ENCODE results near the gene STK17A.

Gene STK17A

GRCh38 chr7:43630482-43630881 is 47.6 kb downstream of the STK17A start:
- no peaks in the 10 kb centered on the region for H3K4me1 ChIP-seq
- H3K4me3 ChIP-seq (ENCODE audit: low read depth, low read length), result no peak overlapping the region
- no peak for TF ChIP-seq CTCF (IDR thresholded peaks at IDR 0.05; ENCODE audit: low read depth, low read length)
- no peak for DNase-seq
- H3K36me3 ChIP-seq, result peaks cover 45% of the 10 kb centered on the region
- H3K27me3 ChIP-seq, result no peaks in the 10 kb centered on the region
- no peaks in the 10 kb centered on the region for H3K9me3 ChIP-seq

GRCh38 chr7:43631559-43631958 is 48.7 kb downstream of the STK17A start:
- no peaks in the 10 kb centered on the region for H3K27me3 ChIP-seq
- peaks cover 55% of the 10 kb centered on the region for H3K36me3 ChIP-seq
- no peaks in the 10 kb centered on the region for H3K4me1 ChIP-seq
- DNase-seq, result no peak
- no peak for TF ChIP-seq CTCF (IDR thresholded peaks at IDR 0.05; ENCODE audit: low read depth, low read length)
- no peak overlapping the region for H3K4me3 ChIP-seq (ENCODE audit: low read depth, low read length)
- H3K9me3 ChIP-seq, result no peaks in the 10 kb centered on the region

- Histone ChIP-seq H3K4me3 (ENCODE audit: low read depth, low read length) (no peak overlapping the region), H3K27me3 (no peaks in the 10 kb centered on the region), H3K4me1 (no peaks in the 10 kb centered on the region), H3K36me3 (peaks cover 67% of the 10 kb centered on the region), H3K9me3 (no peaks in the 10 kb centered on the region)
- no peak for DNase-seq
- TF ChIP-seq CTCF (IDR thresholded peaks at IDR 0.05; ENCODE audit: low read depth, low read length), result no peak
These were observed 49.8 kb downstream of the STK17A start for GRCh38 chr7:43632746-43633145.

GRCh38 chr7:43634384-43634783 is 51.5 kb downstream of the STK17A start:
- peaks cover 73% of the 10 kb centered on the region for H3K36me3 ChIP-seq
- TF ChIP-seq CTCF (IDR thresholded peaks at IDR 0.05; ENCODE audit: low read depth, low read length), result no peak

GRCh38 chr7:43636093-43636492 is 53.2 kb downstream of the STK17A start:
- Histone ChIP-seq H3K27me3 (no peaks in the 10 kb centered on the region), H3K4me1 (0 out of 2 replicates have a peak, but pooled peaks cover 3% of the 10 kb centered on the region), H3K4me3 (ENCODE audit: low read depth, low read length) (no peak overlapping the region), H3K36me3 (peaks cover 86% of the 10 kb centered on the region), H3K9me3 (no peaks in the 10 kb centered on the region)
- TF ChIP-seq CTCF (IDR thresholded peaks at IDR 0.05; ENCODE audit: low read depth, low read length), result no peak
- DNase-seq, result no peak

More at GRCh38 chr7:43634384-43634783, 51.5 kb downstream of the STK17A start:
- no peaks in the 10 kb centered on the region for H3K4me1 ChIP-seq
- H3K27me3 ChIP-seq, result no peaks in the 10 kb centered on the region
- DNase-seq, result no peak
- H3K9me3 ChIP-seq, result no peaks in the 10 kb centered on the region
- no peak overlapping the region for H3K4me3 ChIP-seq (ENCODE audit: low read depth, low read length)

GRCh38 chr7:43637114-43637806 is 54.4 kb downstream of the STK17A start:
- Histone ChIP-seq H3K4me1 (0 out of 2 replicates have a peak, but pooled peaks cover 3% of the 10 kb centered on the region), H3K4me3 (ENCODE audit: low read depth, low read length) (no peak overlapping the region), H3K36me3 (peaks cover 76% of the 10 kb centered on the region), H3K27me3 (no peaks in the 10 kb centered on the region), H3K9me3 (no peaks in the 10 kb centered on the region)
- no peak for DNase-seq
- TF ChIP-seq CTCF (IDR thresholded peaks at IDR 0.05; ENCODE audit: low read depth, low read length), result no peak

Measured in BE2C (cell line).